Raji (cell line): Measurements from ENCODE around the gene TTC9B.

ENCODE experiments used
- POLR2A ChIP-seq: IDR thresholded peaks from 2 replicates; pipeline ENCODE4 v1.6.1; 2011; ENCODE audit warnings: low read depth, low read length, control low read depth; ENCODE audit not compliant: insufficient read depth

Gene TTC9B

GRCh38 chr19:40213882-40214570 is 4.2 kb downstream of the TTC9B start:
- TF ChIP-seq POLR2A, result no peak

- no peak for TF ChIP-seq POLR2A
Observed at GRCh38 chr19:40213251-40213829, 4.8 kb downstream of the TTC9B start.

- no peak for TF ChIP-seq POLR2A
Observed at GRCh38 chr19:40210889-40211288, 7.3 kb downstream of the TTC9B start.

- no peak for TF ChIP-seq POLR2A
Observed at GRCh38 chr19:40208602-40209001, 9.6 kb downstream of the TTC9B start.

GRCh38 chr19:40205760-40206159 is 12.4 kb downstream of the TTC9B start:
- no peak for TF ChIP-seq POLR2A

GRCh38 chr19:40204381-40204780 is 13.8 kb downstream of the TTC9B start:
- TF ChIP-seq POLR2A, result no peak

- TF ChIP-seq POLR2A, result no peak
Observed at GRCh38 chr19:40200341-40201099, 17.7 kb downstream of the TTC9B start.

GRCh38 chr19:40198272-40198990 is 19.8 kb downstream of the TTC9B start:
- no peak for TF ChIP-seq POLR2A

GRCh38 chr19:40193587-40193849 is 24.7 kb downstream of the TTC9B start:
- TF ChIP-seq POLR2A, result no peak

- TF ChIP-seq POLR2A, result no peak
Observed at GRCh38 chr19:40192758-40193586, 25.2 kb downstream of the TTC9B start.

- no peak for TF ChIP-seq POLR2A
Observed at GRCh38 chr19:40191836-40192646, 26.1 kb downstream of the TTC9B start.

GRCh38 chr19:40190891-40191835 is 27.0 kb downstream of the TTC9B start, which contains the start of gene MAP3K10:
TSS of gene MAP3K10 (plus strand) at chr19:40191426. CDS start at chr19:40192032, 606 bp downstream.
- TF ChIP-seq POLR2A, result peak; percentile 37; the same call in 1 of the 2 replicates

GRCh38 chr19:40184273-40184672 is 33.9 kb downstream of the TTC9B start:
- TF ChIP-seq POLR2A, result no peak
